ENCODE data around the gene CENPE. TPM values are rescaled to one million over a fixed set of nuclear protein-coding genes. Genes with fewer than 3 reads are reported as not detected.

Gene CENPE
- total RNA-seq, 1 donor from 2014 or later: not detected

DNA sequence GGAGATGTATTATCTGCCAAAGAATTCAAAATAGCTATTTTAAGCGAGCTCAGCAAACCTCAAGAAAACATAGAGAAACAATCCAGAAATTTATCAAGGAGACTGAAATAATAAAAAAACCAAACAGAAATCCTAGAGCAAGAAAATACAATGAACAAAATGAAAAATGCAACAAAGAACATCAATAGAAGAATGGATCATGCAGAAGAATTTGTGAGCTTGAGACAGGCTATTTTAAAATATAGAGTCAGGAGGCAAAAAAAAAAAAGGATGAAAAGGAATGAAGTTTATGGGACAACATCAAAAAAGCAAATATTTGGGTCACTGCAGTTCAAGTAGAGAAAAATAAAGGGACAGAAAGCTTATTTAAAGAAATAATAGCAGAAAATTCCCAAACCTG lies 29.1 kb downstream of the CENPE start:
- DNase-seq (ENCODE audit: low spot score in 2 of 2): no peak
- intact Hi-C loops (cut with DNase I): no loop called here
- Histone ChIP-seq H3K9me3 (peaks cover 0 to 6% of the 10 kb centered on the region in 2 donors), H3K4me3 (no peak overlapping the region), H3K27ac (no peak overlapping the region), H3K36me3 (no peaks in the 10 kb centered on the region), H3K27me3 (no peaks in the 10 kb centered on the region), H3K4me1 (no peaks in the 10 kb centered on the region)
- TF ChIP-seq, protein P1, sequence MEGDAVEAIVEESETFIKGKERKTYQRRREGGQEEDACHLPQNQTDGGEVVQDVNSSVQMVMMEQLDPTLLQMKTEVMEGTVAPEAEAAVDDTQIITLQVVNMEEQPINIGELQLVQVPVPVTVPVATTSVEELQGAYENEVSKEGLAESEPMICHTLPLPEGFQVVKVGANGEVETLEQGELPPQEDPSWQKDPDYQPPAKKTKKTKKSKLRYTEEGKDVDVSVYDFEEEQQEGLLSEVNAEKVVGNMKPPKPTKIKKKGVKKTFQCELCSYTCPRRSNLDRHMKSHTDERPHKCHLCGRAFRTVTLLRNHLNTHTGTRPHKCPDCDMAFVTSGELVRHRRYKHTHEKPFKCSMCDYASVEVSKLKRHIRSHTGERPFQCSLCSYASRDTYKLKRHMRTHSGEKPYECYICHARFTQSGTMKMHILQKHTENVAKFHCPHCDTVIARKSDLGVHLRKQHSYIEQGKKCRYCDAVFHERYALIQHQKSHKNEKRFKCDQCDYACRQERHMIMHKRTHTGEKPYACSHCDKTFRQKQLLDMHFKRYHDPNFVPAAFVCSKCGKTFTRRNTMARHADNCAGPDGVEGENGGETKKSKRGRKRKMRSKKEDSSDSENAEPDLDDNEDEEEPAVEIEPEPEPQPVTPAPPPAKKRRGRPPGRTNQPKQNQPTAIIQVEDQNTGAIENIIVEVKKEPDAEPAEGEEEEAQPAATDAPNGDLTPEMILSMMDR (IDR thresholded peaks at IDR 0.05): no peak

DNA sequence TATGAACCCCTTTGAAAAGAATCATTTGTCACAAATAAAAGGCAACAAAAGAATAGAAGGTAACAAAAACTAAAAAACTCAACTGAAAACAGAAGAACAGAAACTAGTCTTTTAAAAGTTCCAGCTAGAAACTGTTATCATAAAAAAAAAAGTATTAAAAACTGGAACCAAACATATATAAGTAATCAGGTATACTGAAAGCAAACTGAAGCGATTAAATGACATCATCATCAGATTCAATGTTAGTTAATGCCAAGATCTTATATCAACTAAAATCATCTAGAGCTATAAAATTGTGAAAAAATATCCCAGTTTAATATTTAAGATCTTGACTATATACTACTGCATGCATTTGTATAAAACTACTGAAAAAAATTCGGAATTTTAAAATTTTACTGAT lies 36.0 kb downstream of the CENPE start:
- no peak for DNase-seq (ENCODE audit: low spot score in 2 of 2)
- intact Hi-C loops (cut with DNase I): no loop called here
- H3K4me3 ChIP-seq: no peak overlapping the region
- TF ChIP-seq, protein P1 (IDR thresholded peaks at IDR 0.05): no peak
- H3K27ac ChIP-seq: no peak overlapping the region
- no peaks in the 10 kb centered on the region for H3K36me3 ChIP-seq
- no peaks in the 10 kb centered on the region for H3K27me3 ChIP-seq
- no peaks in the 10 kb centered on the region for H3K9me3 ChIP-seq
- no peaks in the 10 kb centered on the region for H3K4me1 ChIP-seq

DNA sequence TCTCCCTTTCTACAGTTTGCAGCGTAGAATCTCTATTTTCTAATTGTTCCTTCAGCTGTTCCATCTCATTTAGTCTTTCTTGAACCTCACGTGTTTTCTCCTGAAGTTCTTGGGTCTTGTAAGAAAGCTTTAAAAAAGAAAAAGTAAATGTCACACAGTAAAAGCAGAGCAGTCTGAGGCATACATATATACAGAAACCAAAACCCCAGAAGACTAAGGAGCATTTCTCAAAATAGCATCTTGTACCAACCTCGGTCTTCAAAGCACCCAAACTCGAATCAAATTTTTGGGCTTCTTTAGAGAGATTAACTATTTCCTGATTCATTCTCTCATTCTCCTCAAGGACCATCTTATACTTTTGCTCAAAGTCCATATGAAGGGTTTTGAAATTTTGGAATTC lies 39.4 kb downstream of the CENPE start:
- H3K27me3 ChIP-seq: no peaks in the 10 kb centered on the region
- no peaks in the 10 kb centered on the region for H3K36me3 ChIP-seq
- TF ChIP-seq, protein P1 (IDR thresholded peaks at IDR 0.05): no peak

DNA sequence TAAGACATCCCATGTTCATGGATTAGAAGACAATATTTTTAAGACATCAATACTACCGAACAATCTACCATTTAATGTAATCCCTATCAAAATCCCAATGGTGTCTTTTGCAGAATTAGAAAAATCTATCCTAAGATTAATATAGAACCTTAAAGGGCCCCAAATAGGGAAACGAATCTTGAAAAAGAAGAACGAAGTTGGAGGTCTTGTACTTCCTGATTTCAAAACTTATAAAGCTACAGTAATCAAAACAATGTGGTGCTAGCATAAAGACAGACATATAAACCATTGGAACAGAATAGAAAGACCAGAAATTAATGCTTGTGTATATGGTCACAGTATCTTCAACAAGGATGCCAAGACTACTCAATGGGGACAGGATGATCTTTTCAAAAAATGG lies 42.0 kb downstream of the CENPE start:
- intact Hi-C loops (cut with DNase I): no loop called here
- H3K9me3 ChIP-seq: no peaks in the 10 kb centered on the region
- no peaks in the 10 kb centered on the region for H3K36me3 ChIP-seq
- no peak overlapping the region for H3K4me3 ChIP-seq
- no peaks in the 10 kb centered on the region for H3K4me1 ChIP-seq
- H3K27me3 ChIP-seq: no peaks in the 10 kb centered on the region
- DNase-seq (ENCODE audit: low spot score in 2 of 2): no peak
- H3K27ac ChIP-seq: no peak overlapping the region
- TF ChIP-seq, protein P1 (IDR thresholded peaks at IDR 0.05): no peak

More for the DNA sequence above, 39.4 kb downstream of the CENPE start:
- Histone ChIP-seq H3K9me3 (no peaks in the 10 kb centered on the region), H3K4me3 (no peak overlapping the region), H3K4me1 (no peaks in the 10 kb centered on the region), H3K27ac (no peak overlapping the region)
- DNase-seq (ENCODE audit: low spot score in 2 of 2): no peak
- intact Hi-C loops (cut with DNase I): no loop called here

DNA sequence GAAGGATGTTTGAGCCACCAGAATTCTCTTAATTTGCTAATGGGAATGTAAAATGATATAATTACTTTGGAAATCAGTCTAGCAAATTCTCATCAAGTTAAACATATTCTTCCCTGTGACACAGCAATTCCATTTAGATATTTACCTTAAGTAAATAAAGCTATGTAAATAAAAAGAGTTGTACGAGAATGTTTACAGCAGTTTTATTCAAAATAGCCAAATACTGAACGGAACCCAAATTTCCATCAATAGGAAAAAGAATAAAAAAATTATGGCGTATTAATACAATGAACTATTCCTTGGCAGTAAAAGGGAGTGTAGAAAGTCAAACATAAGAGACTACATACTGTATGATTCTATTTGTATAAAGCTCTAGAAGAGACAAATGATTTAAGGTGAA lies 45.8 kb downstream of the CENPE start:
- Histone ChIP-seq H3K4me1 (no peaks in the 10 kb centered on the region), H3K4me3 (no peak overlapping the region), H3K27me3 (no peaks in the 10 kb centered on the region), H3K9me3 (no peaks in the 10 kb centered on the region), H3K27ac (no peak overlapping the region), H3K36me3 (no peaks in the 10 kb centered on the region)
- TF ChIP-seq, protein P1 (IDR thresholded peaks at IDR 0.05): no peak
- no peak for DNase-seq (ENCODE audit: low spot score in 2 of 2)
- intact Hi-C loops (cut with DNase I): no loop called here

DNA sequence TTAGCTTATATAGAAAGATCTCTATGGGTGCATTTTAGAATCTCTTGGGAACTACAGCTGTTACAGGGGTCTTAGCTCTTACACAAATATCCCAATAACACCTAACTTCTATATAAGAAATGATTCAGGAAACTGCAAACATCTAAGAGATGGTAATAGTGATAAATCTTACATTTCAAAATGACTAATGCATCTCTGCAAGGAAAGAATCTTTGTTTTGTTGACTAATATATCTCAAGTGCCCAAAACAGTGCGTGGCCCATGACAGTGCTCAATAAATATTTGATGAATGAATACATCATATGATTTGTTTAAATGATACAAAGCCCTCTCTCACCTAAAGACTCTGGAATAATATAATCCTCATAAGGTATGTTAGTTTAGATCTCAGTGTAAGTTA lies 47.5 kb downstream of the CENPE start:
- Histone ChIP-seq H3K9me3 (no peaks in the 10 kb centered on the region), H3K27ac (no peak overlapping the region), H3K36me3 (no peaks in the 10 kb centered on the region), H3K4me1 (no peaks in the 10 kb centered on the region), H3K27me3 (no peaks in the 10 kb centered on the region), H3K4me3 (no peak overlapping the region)
- intact Hi-C loops (cut with DNase I): no loop called here
- TF ChIP-seq, protein P1 (IDR thresholded peaks at IDR 0.05): no peak
- no peak for DNase-seq (ENCODE audit: low spot score in 2 of 2)
